Upper lobe of left lung (tissue), 4 donors: Measurements from ENCODE around the gene RHOF.

Experiments
- POLR2A ChIP-seq, 4 donors: fragments of 450-650 bp; IDR thresholded peaks; one replicate each; pipeline ENCODE4 v1.5.1; 2016 to 2017; ENCODE audit warnings: antibody characterized with exemption in 4 of 4, mild to moderate bottlenecking in 2 of 4
- TF ChIP-seq, protein P1 (sequence below), 6 experiments: fragments of 450-650 bp in 4 of 6; fragments of 200-600 bp in 2 of 6; sonication (generic) in 2 of 6; IDR thresholded peaks; one replicate each; pipeline ENCODE4 v1.5.1; 2016 to 2019; ENCODE audit warnings: antibody characterized with exemption in 6 of 6

DNA sequence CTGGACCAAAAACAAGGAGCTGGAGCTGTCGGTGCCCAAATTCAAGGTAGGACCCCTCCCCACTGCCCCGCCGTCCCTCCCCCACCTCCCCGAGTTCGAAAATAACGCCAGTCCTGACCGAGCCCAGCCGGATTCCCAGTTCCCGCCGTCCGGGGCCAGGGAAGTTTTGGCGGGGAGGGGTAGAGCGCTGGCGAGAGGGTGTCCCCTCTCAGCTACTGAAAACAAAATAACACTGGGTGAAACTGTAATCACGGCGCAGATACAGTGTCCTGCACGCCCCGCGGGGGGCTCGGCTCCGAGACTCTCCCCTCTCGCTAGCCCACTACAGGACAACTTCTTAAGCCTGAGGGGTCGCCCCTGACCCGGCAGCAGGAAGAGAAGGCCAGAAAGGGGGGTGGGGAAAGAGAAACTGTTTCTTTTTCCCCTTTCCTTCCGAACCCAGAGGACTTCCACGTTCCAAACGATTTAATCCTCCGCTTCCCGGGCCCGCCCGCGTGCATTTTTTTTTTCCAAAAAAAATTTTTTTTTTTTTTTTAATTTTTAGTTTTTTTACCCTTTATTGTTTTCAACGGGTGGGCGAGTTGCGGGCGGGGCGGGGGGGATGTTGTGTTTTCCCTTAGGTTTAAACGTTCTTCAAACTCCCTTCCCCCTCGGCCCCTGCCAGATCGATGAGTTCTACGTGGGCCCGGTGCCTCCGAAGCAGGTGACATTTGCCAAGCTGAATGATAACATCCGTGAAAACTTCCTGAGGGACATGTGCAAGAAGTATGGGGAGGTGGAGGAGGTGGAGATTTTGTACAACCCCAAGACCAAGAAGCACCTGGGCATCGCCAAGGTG, 11.9 kb upstream of the RHOF start:
- TF ChIP-seq POLR2A (IDR thresholded peaks at IDR 0.05) = no peak
- TF ChIP-seq, protein P1, sequence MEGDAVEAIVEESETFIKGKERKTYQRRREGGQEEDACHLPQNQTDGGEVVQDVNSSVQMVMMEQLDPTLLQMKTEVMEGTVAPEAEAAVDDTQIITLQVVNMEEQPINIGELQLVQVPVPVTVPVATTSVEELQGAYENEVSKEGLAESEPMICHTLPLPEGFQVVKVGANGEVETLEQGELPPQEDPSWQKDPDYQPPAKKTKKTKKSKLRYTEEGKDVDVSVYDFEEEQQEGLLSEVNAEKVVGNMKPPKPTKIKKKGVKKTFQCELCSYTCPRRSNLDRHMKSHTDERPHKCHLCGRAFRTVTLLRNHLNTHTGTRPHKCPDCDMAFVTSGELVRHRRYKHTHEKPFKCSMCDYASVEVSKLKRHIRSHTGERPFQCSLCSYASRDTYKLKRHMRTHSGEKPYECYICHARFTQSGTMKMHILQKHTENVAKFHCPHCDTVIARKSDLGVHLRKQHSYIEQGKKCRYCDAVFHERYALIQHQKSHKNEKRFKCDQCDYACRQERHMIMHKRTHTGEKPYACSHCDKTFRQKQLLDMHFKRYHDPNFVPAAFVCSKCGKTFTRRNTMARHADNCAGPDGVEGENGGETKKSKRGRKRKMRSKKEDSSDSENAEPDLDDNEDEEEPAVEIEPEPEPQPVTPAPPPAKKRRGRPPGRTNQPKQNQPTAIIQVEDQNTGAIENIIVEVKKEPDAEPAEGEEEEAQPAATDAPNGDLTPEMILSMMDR (IDR thresholded peaks at IDR 0.05) = no peak
